Stomach (tissue), 4 donors: Measurements from ENCODE around the gene UPF2.

Experiments used
- CTCF ChIP-seq, 7 experiments: fragments of 450-650 bp in 4 of 7; fragments of 200-600 bp in 3 of 7; sonication (generic) in 3 of 7; IDR thresholded peaks; one replicate each; pipeline ENCODE4 v1.5.1; 2016 to 2019; ENCODE audit warnings: antibody characterized with exemption in 7 of 7, control low read depth in 2 of 7, mild to moderate bottlenecking in 1 of 7
- POLR2A ChIP-seq, 4 donors: fragments of 450-650 bp; IDR thresholded peaks; one replicate each; pipeline ENCODE4 v1.6.1; 2016; ENCODE audit warnings: antibody characterized with exemption in 4 of 4, control low read depth in 2 of 4, mild to moderate bottlenecking in 1 of 4, moderate library complexity in 1 of 4

- no peak for TF ChIP-seq CTCF (IDR thresholded peaks at IDR 0.05)
- no peak for TF ChIP-seq POLR2A (IDR thresholded peaks at IDR 0.05)
Measured at GRCh38 chr10:11913079-11913641, 129.4 kb downstream of the UPF2 start.
